Ovary (tissue), 3 donors: ENCODE results near the gene VCX3B.

Source experiments
- EP300 ChIP-seq: sonication (generic); formaldehyde crosslinking; IDR thresholded peaks from one replicate; pipeline ENCODE4 v1.6.1; 2017; ENCODE audit warnings: antibody characterized with exemption
- POLR2A ChIP-seq: fragments of 450-650 bp; IDR thresholded peaks from one replicate; pipeline ENCODE4 v1.6.1; 2017; ENCODE audit warnings: antibody characterized with exemption, mild to moderate bottlenecking, moderate library complexity
- TF ChIP-seq, protein P1 (sequence below), 3 donors: fragments of 450-650 bp in 2 of 3; fragments of 200-600 bp in 1 of 3; IDR thresholded peaks; one replicate each; pipeline versions ENCODE4 v1.5.1 to v1.8.0; 2016 to 2022; ENCODE audit warnings: antibody characterized with exemption in 3 of 3, mild to moderate bottlenecking in 1 of 3
- donor health status: DM: no; HTN: no; CAD: no.

DNA sequence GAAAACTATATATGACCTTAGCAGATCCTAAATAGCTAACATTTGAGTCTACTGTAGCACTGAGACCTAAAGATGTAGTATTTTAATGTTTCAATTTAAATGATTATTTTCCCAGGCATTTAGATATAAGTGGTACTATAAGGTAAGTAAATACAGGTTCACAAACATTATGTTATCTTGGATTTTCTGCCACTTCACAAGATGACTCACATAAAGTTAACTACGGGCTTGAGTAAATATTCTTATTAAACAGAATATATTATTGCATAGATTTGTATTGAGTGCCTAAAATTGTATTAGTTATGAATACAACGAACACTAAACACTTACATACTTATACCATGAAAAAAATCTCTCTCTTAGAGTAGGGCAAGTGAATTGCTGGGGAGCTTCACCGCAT, 34.2 kb upstream of the VCX3B start:
- TF ChIP-seq POLR2A (no peak), EP300 (no peak)
- TF ChIP-seq, protein P1, sequence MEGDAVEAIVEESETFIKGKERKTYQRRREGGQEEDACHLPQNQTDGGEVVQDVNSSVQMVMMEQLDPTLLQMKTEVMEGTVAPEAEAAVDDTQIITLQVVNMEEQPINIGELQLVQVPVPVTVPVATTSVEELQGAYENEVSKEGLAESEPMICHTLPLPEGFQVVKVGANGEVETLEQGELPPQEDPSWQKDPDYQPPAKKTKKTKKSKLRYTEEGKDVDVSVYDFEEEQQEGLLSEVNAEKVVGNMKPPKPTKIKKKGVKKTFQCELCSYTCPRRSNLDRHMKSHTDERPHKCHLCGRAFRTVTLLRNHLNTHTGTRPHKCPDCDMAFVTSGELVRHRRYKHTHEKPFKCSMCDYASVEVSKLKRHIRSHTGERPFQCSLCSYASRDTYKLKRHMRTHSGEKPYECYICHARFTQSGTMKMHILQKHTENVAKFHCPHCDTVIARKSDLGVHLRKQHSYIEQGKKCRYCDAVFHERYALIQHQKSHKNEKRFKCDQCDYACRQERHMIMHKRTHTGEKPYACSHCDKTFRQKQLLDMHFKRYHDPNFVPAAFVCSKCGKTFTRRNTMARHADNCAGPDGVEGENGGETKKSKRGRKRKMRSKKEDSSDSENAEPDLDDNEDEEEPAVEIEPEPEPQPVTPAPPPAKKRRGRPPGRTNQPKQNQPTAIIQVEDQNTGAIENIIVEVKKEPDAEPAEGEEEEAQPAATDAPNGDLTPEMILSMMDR (IDR thresholded peaks at IDR 0.05): no peak
